ENCODE data around the gene ANKRD40.
A peak's percentile ranks its signal among the peaks of the same experiment; 100 is the strongest.

Gene ANKRD40

DNA sequence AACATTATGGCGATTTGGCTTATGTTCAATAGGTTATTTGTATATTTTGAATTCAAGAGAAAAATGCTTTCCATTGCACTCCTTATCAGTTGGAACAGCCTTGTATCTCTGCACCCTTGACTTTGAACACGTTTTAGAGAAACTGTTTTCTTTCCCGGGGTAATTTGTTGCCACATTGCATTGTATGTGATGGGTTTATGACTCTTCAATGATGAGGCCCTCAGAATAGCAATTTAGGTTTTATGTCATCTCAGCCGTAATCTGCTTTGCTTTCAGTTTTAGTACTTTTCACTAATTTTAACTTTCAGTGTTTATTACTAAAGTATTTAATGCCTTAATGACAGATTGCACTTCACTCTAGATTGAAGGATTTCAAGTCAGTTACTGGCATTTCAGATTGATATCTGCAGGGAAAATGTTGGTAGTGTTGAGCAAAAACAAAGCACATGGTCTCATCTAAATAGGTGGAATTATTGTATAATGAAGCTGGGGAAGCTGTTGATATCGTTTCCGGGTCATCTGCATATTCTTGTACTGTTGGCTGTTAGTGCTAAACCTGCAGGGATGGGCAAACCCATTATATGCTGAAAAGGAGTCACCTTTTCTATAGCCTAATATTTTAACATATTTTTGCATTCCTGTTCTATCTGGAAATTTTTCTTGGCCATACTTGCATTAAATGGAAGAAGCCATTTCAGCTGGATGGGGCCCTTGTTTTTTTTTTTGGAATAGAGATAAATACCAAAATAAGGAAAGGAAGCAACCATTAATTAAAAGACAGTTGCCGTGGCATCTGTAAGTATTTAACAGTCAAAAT lies 13.7 kb upstream of the ANKRD40 start:
- TF ChIP-seq ZNF274 (IDR thresholded peaks at IDR 0.05; ENCODE audit: low read depth, low read length): no peak
- TF ChIP-seq SUZ12 (IDR thresholded peaks at IDR 0.05; ENCODE audit: extremely low read depth, insufficient read depth, insufficient read length): no peak
- no peak for TF ChIP-seq YY1 (IDR thresholded peaks at IDR 0.05; ENCODE audit: insufficient read depth, insufficient read length)
- Histone ChIP-seq H3K4me3 (ENCODE audit: insufficient read length, low read depth) (peak overlapping the region; percentile 94), H3K4me1 (ENCODE audit: insufficient read depth, insufficient read length) (no peaks in the 10 kb centered on the region), H3K9ac (ENCODE audit: insufficient read length, low read depth) (peak overlapping the region; percentile 99), H3K9me3 (ENCODE audit: insufficient read depth, low read length) (no peaks in the 10 kb centered on the region), H3K36me3 (ENCODE audit: insufficient read depth, insufficient read length, low read length) (peaks cover 19% of the 10 kb centered on the region), H3K27me3 (ENCODE audit: insufficient read depth, insufficient read length) (no peaks in the 10 kb centered on the region)
- DNase-seq (ENCODE audit: low read depth, low spot score): no peak

DNA sequence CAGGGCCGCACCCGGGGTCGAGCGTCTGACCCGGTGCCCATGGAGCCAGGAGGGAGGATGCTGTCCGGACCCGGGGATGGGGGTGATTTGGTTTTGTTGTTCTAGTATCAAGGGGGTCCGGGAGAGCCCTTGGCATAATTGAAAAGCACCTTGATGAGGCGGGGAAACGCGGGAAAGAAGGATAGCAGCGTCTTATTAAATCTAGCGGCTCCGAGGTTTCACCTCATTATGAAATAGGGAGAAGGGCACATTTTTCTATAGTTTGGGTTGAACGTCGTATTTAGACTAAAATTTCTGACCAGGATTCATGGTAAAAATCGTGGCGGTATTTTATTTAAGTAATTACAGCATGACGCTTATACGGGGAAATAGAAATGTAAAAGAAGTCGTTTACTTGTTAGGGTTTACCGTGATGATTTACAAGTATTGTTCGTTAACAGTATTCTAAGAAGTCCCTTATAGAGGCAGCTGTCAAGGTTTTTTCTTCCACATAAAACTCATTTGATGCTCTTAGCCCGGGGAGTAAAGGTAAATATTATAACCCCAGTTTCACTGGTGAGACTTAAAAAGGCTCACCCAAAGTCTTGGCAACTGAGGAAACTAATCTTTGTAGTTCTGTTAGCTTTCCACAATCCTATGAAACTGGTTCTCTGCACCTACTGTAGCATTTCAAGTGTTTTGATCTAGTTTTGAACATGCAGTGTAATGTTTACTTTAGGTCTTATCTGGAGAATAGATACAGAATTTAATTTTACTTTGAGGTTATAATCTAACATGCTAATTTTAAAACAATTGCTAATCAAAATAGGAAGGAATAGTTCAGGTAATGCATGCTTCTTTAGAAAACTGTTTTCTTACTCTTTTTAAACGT lies 12.4 kb upstream of the ANKRD40 start:
- Histone ChIP-seq H3K27me3 (ENCODE audit: insufficient read depth, insufficient read length) (no peaks in the 10 kb centered on the region), H3K36me3 (ENCODE audit: insufficient read depth, insufficient read length, low read length) (peaks cover 19% of the 10 kb centered on the region), H3K4me1 (ENCODE audit: insufficient read depth, insufficient read length) (no peaks in the 10 kb centered on the region), H3K9ac (ENCODE audit: insufficient read length, low read depth) (peak overlapping the region; percentile 99), H3K9me3 (ENCODE audit: insufficient read depth, low read length) (no peaks in the 10 kb centered on the region), H3K4me3 (ENCODE audit: insufficient read length, low read depth) (peak overlapping the region; percentile 94)
- DNase-seq (ENCODE audit: low read depth, low spot score): no peak
- TF ChIP-seq YY1 (IDR thresholded peaks at IDR 0.05; ENCODE audit: insufficient read depth, insufficient read length) (no peak), SUZ12 (IDR thresholded peaks at IDR 0.05; ENCODE audit: extremely low read depth, insufficient read depth, insufficient read length) (no peak), ZNF274 (IDR thresholded peaks at IDR 0.05; ENCODE audit: low read depth, low read length) (no peak)

DNA sequence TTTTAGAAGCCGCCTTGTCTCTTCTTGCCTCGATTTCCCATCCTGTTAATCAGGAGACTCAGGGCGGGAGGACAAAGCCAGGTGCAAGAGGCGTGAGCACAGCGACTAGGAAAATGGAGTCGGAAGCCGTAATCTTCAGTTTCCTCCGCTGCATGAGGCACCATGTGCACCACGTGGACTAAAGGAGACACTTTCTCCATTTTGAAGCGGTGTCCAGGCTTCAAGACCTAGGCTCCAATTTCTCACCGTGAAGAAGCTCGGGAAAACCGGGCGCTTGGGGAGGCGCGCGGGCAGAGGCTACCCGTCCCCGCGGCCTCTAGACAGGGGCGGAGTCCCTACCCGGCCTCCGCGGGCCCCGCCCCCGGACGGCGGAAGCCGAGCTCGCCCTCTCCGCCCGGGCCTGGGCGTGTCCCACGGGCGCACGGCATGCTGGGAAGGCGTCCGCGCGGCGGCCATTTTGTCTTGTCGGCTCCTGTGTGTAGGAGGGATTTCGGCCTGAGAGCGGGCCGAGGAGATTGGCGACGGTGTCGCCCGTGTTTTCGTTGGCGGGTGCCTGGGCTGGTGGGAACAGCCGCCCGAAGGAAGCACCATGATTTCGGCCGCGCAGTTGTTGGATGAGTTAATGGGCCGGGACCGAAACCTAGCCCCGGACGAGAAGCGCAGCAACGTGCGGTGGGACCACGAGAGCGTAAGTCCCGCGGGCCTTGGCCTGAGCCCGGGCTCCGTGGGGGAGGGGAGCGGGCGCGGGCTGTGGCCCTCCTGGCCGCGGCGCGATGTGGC lies 11.6 kb upstream of the ANKRD40 start, which contains the start of gene LUC7L3:
LUC7L3 (plus strand) TSS at position 460 of the 780 bp plus-strand sequence; CDS start at position 590, 130 bp downstream.
- DNase-seq (ENCODE audit: low read depth, low spot score): peak; percentile 90
- H3K36me3 ChIP-seq (ENCODE audit: insufficient read depth, insufficient read length, low read length): peaks cover 14% of the 10 kb centered on the region
- TF ChIP-seq ZNF274 (IDR thresholded peaks at IDR 0.05; ENCODE audit: low read depth, low read length) (no peak), SUZ12 (IDR thresholded peaks at IDR 0.05; ENCODE audit: extremely low read depth, insufficient read depth, insufficient read length) (no peak), YY1 (IDR thresholded peaks at IDR 0.05; ENCODE audit: insufficient read depth, insufficient read length) (peak; percentile 92)
- no peaks in the 10 kb centered on the region for H3K9me3 ChIP-seq (ENCODE audit: insufficient read depth, low read length)
- H3K9ac ChIP-seq (ENCODE audit: insufficient read length, low read depth): peak within 1 kb of the TSS; percentile 99
- H3K4me1 ChIP-seq (ENCODE audit: insufficient read depth, insufficient read length): no peaks in the 10 kb centered on the region
- H3K4me3 ChIP-seq (ENCODE audit: insufficient read length, low read depth): peak within 1 kb of the TSS; percentile 94
- no peaks in the 10 kb centered on the region for H3K27me3 ChIP-seq (ENCODE audit: insufficient read depth, insufficient read length)

DNA sequence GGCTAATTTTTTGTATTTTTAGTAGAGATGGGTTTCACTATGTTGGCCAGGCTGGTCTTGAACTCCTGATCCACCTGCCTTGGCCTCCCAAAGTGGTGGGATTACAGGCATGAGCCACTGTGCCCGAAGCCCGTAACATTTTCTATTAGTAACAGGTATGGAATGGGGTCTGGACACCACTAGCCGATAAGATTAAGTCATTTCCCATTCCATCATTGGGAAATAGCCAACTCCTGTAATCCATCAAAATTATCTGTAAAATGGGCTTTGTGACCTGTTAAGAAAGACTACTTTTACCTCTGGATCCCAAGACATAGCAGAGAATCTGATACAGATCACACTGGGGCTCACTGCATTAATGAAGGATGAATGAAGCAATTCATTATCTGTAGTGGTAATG lies 7.8 kb upstream of the ANKRD40 start:
- no peaks in the 10 kb centered on the region for H3K36me3 ChIP-seq (ENCODE audit: insufficient read depth, insufficient read length, low read length)
- no peak overlapping the region for H3K4me3 ChIP-seq (ENCODE audit: insufficient read length, low read depth)
- no peaks in the 10 kb centered on the region for H3K4me1 ChIP-seq (ENCODE audit: insufficient read depth, insufficient read length)
- no peaks in the 10 kb centered on the region for H3K9me3 ChIP-seq (ENCODE audit: insufficient read depth, low read length)
- no peak for TF ChIP-seq ZNF274 (IDR thresholded peaks at IDR 0.05; ENCODE audit: low read depth, low read length)
- no peak for TF ChIP-seq YY1 (IDR thresholded peaks at IDR 0.05; ENCODE audit: insufficient read depth, insufficient read length)
- TF ChIP-seq SUZ12 (IDR thresholded peaks at IDR 0.05; ENCODE audit: extremely low read depth, insufficient read depth, insufficient read length): no peak
- no peak overlapping the region for H3K9ac ChIP-seq (ENCODE audit: insufficient read length, low read depth)
- no peak for DNase-seq (ENCODE audit: low read depth, low spot score)
- H3K27me3 ChIP-seq (ENCODE audit: insufficient read depth, insufficient read length): no peaks in the 10 kb centered on the region

DNA sequence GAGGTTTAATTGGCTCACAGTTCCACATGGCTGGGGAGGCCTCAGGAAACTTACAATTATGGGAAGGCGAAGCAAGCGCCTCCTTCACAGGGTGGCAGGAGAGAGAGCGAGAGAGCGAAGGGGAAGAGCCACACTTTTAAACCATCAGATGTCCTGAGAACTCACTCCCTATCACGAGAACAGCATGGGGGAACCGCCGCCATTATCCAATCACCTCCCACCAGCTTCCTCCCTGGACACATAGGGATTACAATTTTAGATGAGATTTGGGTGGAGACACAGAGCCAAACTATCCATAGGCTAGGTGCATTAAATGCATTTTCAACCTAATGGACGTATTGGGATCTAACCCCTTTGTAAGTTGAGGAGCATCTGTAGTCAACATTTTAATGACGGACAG lies 4.9 kb upstream of the ANKRD40 start:
- Histone ChIP-seq H3K4me3 (ENCODE audit: insufficient read length, low read depth) (no peak overlapping the region), H3K9ac (ENCODE audit: insufficient read length, low read depth) (no peak overlapping the region), H3K9me3 (ENCODE audit: insufficient read depth, low read length) (no peaks in the 10 kb centered on the region), H3K27me3 (ENCODE audit: insufficient read depth, insufficient read length) (no peaks in the 10 kb centered on the region), H3K4me1 (ENCODE audit: insufficient read depth, insufficient read length) (no peaks in the 10 kb centered on the region), H3K36me3 (ENCODE audit: insufficient read depth, insufficient read length, low read length) (no peaks in the 10 kb centered on the region)
- TF ChIP-seq YY1 (IDR thresholded peaks at IDR 0.05; ENCODE audit: insufficient read depth, insufficient read length): no peak
- TF ChIP-seq SUZ12 (IDR thresholded peaks at IDR 0.05; ENCODE audit: extremely low read depth, insufficient read depth, insufficient read length): no peak
- no peak for TF ChIP-seq ZNF274 (IDR thresholded peaks at IDR 0.05; ENCODE audit: low read depth, low read length)
- no peak for DNase-seq (ENCODE audit: low read depth, low spot score)

DNA sequence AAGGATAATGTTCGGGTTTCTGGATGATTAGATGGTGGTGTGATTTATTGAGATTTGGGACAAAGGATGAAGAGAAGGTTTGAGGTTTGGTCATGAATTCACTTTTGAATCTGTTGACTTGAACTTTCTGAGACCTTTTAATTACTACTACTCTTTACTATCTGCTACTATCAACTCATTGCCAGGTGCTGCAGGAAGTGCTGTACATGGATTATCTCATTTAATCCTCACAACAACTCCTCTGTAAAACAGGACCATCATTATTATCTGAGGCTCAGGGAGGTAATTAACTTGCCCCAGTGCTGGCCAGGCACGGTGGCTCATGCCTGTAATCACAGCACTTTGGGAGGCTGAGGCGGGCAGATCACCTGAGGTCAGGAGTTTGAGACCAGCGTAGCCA lies 2.9 kb upstream of the ANKRD40 start:
- H3K9ac ChIP-seq (ENCODE audit: insufficient read length, low read depth): no peak overlapping the region
- no peaks in the 10 kb centered on the region for H3K27me3 ChIP-seq (ENCODE audit: insufficient read depth, insufficient read length)
- TF ChIP-seq YY1 (IDR thresholded peaks at IDR 0.05; ENCODE audit: insufficient read depth, insufficient read length) (no peak), ZNF274 (IDR thresholded peaks at IDR 0.05; ENCODE audit: low read depth, low read length) (no peak), SUZ12 (IDR thresholded peaks at IDR 0.05; ENCODE audit: extremely low read depth, insufficient read depth, insufficient read length) (no peak)
- H3K4me3 ChIP-seq (ENCODE audit: insufficient read length, low read depth): no peak overlapping the region
- DNase-seq (ENCODE audit: low read depth, low spot score): no peak
- peaks cover 2% of the 10 kb centered on the region for H3K36me3 ChIP-seq (ENCODE audit: insufficient read depth, insufficient read length, low read length)
- no peaks in the 10 kb centered on the region for H3K4me1 ChIP-seq (ENCODE audit: insufficient read depth, insufficient read length)
- H3K9me3 ChIP-seq (ENCODE audit: insufficient read depth, low read length): no peaks in the 10 kb centered on the region
